WTC11 (cell line): ENCODE results near the gene PPARA. TPM values are rescaled to one million over a fixed set of nuclear protein-coding genes. Genes with fewer than 3 reads are reported as not detected.

Source experiments
- ATAC-seq: fragments of 200-7000 bp; cut with Tn5 transposase; 2 replicates; pipeline ENCODE4 v1.10.0; 2021; ENCODE audit warnings: mild to moderate bottlenecking, moderate library complexity
- CTCF ChIA-PET: fragments of 300-600 bp; sonication (Branson Sonifier 250); formaldehyde crosslinking; loops from one replicate; lab custom pipeline; 2021; ENCODE audit warnings: antibody characterized with exemption; lab: Charles Lee
- POLR2A ChIA-PET: fragments of 350-600 bp; sonication (Branson Sonifier 250); formaldehyde crosslinking; loops from one replicate; lab custom pipeline; 2021; ENCODE audit warnings: antibody characterized with exemption; lab: Charles Lee
- DNase-seq: peaks from one replicate; pipeline ENCODE4 v3.0.0; 2021; ENCODE audit warnings: low spot score
- H3K27ac Mint-ChIP-seq: 2 replicates; pipeline ENCODE4 v1.8.0; 2021; ENCODE audit warnings: mixed read lengths
- H3K27me3 Mint-ChIP-seq: 2 replicates; pipeline ENCODE4 v1.8.0; 2021; ENCODE audit warnings: low read depth, mild to moderate bottlenecking, moderate library complexity, mixed read lengths
- H3K36me3 Mint-ChIP-seq: 2 replicates; pipeline ENCODE4 v1.8.0; 2021; ENCODE audit warnings: mixed read lengths
- H3K4me1 Mint-ChIP-seq: 2 replicates; pipeline ENCODE4 v1.8.0; 2022; ENCODE audit warnings: mixed read lengths
- H3K4me3 Mint-ChIP-seq: 2 replicates; pipeline ENCODE4 v1.8.0; 2021; ENCODE audit warnings: mild to moderate bottlenecking, moderate library complexity, mixed read lengths
- H3K9me3 Mint-ChIP-seq: 2 replicates; pipeline ENCODE4 v1.8.0; 2021; ENCODE audit warnings: mixed read lengths
- CBFB ChIP-seq: sonication (generic); formaldehyde crosslinking; IDR thresholded peaks from 2 replicates; pipeline ENCODE4 v1.8.1; 2022; ENCODE audit warnings: mild to moderate bottlenecking, low read depth, missing genetic modification reagents
- FOXP1 ChIP-seq: sonication (generic); formaldehyde crosslinking; IDR thresholded peaks from 2 replicates; pipeline ENCODE4 v1.8.0; 2022; ENCODE audit warnings: missing genetic modification reagents, mild to moderate bottlenecking, moderate library complexity, borderline replicate concordance
- IRF2 ChIP-seq: sonication (generic); formaldehyde crosslinking; IDR thresholded peaks from 2 replicates; pipeline ENCODE4 v1.8.0; 2022; ENCODE audit warnings: low read depth, missing genetic modification reagents, borderline replicate concordance
- JUN ChIP-seq: sonication (generic); formaldehyde crosslinking; IDR thresholded peaks from 2 replicates; pipeline ENCODE4 v1.8.0; 2023; ENCODE audit warnings: mild to moderate bottlenecking, missing genetic modification reagents
- MXD4 ChIP-seq: fragments of 250-450 bp; sonication (Bioruptor Pico); IDR thresholded peaks from 2 replicates; pipeline ENCODE4 v1.8.0; 2021; ENCODE audit warnings: mild to moderate bottlenecking, moderate library complexity, borderline replicate concordance
- PRRX2 ChIP-seq: fragments of 250-450 bp; sonication (Bioruptor Pico); IDR thresholded peaks from 2 replicates; pipeline ENCODE4 v1.8.0; 2021; ENCODE audit warnings: mild to moderate bottlenecking
- TEAD1 ChIP-seq: sonication (generic); formaldehyde crosslinking; IDR thresholded peaks from 2 replicates; pipeline ENCODE4 v1.8.0; 2022; ENCODE audit warnings: mild to moderate bottlenecking, missing genetic modification reagents
- total RNA-seq: library from RNA; stranded (reverse); gene quantifications from 3 replicates; pipeline ENCODE4 v1.2.3, GENCODE V29; 2021
- TF ChIP-seq, protein P1 (sequence below): sonication (generic); formaldehyde crosslinking; IDR thresholded peaks from 2 replicates; pipeline ENCODE4 v1.8.1; 2023; ENCODE audit warnings: mild to moderate bottlenecking, missing genetic modification reagents, borderline replicate concordance
- TF ChIP-seq, protein P2 (sequence below): sonication (generic); formaldehyde crosslinking; conservative IDR thresholded peaks from 2 replicates; pipeline ENCODE4 v1.8.1; 2023; ENCODE audit warnings: mild to moderate bottlenecking, low read depth, missing genetic modification reagents, moderate library complexity
- TF ChIP-seq, protein P3 (sequence below): sonication (generic); formaldehyde crosslinking; IDR thresholded peaks from 2 replicates; pipeline ENCODE4 v1.8.0; 2023; ENCODE audit warnings: missing genetic modification reagents, mild to moderate bottlenecking, borderline replicate concordance
- TF ChIP-seq, protein P4 (sequence below): sonication (generic); formaldehyde crosslinking; IDR thresholded peaks from 2 replicates; pipeline ENCODE4 v1.8.1; 2022; ENCODE audit warnings: mild to moderate bottlenecking, missing genetic modification reagents, moderate library complexity, borderline replicate concordance
- TF ChIP-seq, protein P5 (sequence below): sonication (generic); formaldehyde crosslinking; IDR thresholded peaks from 2 replicates; pipeline ENCODE4 v1.8.1; 2023; ENCODE audit warnings: mild to moderate bottlenecking, missing genetic modification reagents, moderate library complexity
- TF ChIP-seq, protein P6 (sequence below): sonication (generic); formaldehyde crosslinking; IDR thresholded peaks from 2 replicates; pipeline ENCODE4 v1.8.1; 2022; ENCODE audit warnings: low read depth, missing genetic modification reagents, borderline replicate concordance
- TF ChIP-seq, protein P7 (sequence below): fragments of 250-450 bp; sonication (Bioruptor Pico); IDR thresholded peaks from 2 replicates; pipeline ENCODE4 v1.9.0; 2021; ENCODE audit warnings: mild to moderate bottlenecking, borderline replicate concordance
- TF ChIP-seq, protein P8 (sequence below): sonication (generic); formaldehyde crosslinking; IDR thresholded peaks from 2 replicates; pipeline ENCODE4 v1.8.0; 2022; ENCODE audit warnings: mild to moderate bottlenecking, missing genetic modification reagents

The PPARA gene
- total RNA-seq, 1 experiment from 2014 or later, result 9.3 TPM

DNA sequence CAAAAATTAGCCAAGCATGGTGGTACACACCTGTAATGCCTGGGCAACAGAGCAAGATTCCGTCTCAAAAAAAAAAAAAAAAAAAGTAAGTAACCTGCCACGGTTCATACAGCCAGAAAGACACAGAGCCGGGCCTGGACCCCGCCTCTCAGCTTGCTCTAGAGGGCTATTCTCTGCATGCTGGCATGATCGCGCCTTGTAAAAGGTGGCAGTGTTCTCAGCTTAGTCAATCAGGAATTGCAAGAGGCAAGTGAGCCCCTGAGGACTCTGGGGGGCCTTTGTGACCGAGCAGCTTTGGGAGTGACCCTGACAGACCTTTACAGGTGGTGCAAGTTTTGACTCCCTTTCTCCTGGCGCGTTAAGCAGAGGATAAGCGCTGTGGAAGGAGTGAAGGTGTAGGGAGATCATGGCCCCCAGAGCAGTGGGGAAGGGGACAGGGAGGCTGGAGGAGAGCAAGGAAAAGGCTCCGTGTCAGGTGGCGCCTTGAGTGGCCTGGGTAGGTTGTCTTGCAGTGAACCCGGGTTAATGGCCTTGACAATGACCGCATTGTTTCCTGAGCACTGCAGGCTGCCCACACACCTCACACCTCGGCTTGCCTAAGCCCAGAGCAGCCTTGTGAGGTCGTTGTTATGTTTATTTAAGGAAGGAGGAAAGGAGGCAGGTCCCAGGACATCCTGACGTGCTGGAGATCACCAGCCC, 50.9 kb downstream of the PPARA start:
- H3K27me3 Mint-ChIP-seq, result no peaks in the 10 kb centered on the region
- peaks cover 13% of the 10 kb centered on the region for H3K9me3 Mint-ChIP-seq
- peaks cover 21% of the 10 kb centered on the region for H3K4me1 Mint-ChIP-seq
- ATAC-seq (peak; percentile 93), DNase-seq (peak; percentile 50)
- peak overlapping the region; percentile 25; the same call in 1 of the 2 replicates for H3K4me3 Mint-ChIP-seq
- CTCF ChIA-PET, result interaction anchor here (0.8 to 1.7 kb wide), 3 partner anchors 70 to 207 kb away, joined by 3 to 4 read pairs (median 4); no protein-coding TSS in a partner anchor
- H3K27ac Mint-ChIP-seq, result peak overlapping the region; percentile 92
- POLR2A ChIA-PET, result interaction anchor here (0.7 kb wide), 1 partner anchor 8 kb away, joined by 3 read pairs; no protein-coding TSS in a partner anchor
- peaks cover 16% of the 10 kb centered on the region for H3K36me3 Mint-ChIP-seq
- TF ChIP-seq FOXP1 (CRISPR knock-in tag) (peak; percentile 52; the same call in 1 of the 2 replicates), PRRX2 (CRISPR knock-in tag) (no peak), CBFB (CRISPR knock-in tag) (no peak), MXD4 (CRISPR knock-in tag) (no peak), TEAD1 (peak; percentile 55; the same call in 1 of the 2 replicates), JUN (CRISPR knock-in tag) (no peak), IRF2 (CRISPR knock-in tag) (no peak)
- TF ChIP-seq, protein P1, sequence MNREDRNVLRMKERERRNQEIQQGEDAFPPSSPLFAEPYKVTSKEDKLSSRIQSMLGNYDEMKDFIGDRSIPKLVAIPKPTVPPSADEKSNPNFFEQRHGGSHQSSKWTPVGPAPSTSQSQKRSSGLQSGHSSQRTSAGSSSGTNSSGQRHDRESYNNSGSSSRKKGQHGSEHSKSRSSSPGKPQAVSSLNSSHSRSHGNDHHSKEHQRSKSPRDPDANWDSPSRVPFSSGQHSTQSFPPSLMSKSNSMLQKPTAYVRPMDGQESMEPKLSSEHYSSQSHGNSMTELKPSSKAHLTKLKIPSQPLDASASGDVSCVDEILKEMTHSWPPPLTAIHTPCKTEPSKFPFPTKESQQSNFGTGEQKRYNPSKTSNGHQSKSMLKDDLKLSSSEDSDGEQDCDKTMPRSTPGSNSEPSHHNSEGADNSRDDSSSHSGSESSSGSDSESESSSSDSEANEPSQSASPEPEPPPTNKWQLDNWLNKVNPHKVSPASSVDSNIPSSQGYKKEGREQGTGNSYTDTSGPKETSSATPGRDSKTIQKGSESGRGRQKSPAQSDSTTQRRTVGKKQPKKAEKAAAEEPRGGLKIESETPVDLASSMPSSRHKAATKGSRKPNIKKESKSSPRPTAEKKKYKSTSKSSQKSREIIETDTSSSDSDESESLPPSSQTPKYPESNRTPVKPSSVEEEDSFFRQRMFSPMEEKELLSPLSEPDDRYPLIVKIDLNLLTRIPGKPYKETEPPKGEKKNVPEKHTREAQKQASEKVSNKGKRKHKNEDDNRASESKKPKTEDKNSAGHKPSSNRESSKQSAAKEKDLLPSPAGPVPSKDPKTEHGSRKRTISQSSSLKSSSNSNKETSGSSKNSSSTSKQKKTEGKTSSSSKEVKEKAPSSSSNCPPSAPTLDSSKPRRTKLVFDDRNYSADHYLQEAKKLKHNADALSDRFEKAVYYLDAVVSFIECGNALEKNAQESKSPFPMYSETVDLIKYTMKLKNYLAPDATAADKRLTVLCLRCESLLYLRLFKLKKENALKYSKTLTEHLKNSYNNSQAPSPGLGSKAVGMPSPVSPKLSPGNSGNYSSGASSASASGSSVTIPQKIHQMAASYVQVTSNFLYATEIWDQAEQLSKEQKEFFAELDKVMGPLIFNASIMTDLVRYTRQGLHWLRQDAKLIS (CRISPR knock-in tag), result no peak
- TF ChIP-seq, protein P2, sequence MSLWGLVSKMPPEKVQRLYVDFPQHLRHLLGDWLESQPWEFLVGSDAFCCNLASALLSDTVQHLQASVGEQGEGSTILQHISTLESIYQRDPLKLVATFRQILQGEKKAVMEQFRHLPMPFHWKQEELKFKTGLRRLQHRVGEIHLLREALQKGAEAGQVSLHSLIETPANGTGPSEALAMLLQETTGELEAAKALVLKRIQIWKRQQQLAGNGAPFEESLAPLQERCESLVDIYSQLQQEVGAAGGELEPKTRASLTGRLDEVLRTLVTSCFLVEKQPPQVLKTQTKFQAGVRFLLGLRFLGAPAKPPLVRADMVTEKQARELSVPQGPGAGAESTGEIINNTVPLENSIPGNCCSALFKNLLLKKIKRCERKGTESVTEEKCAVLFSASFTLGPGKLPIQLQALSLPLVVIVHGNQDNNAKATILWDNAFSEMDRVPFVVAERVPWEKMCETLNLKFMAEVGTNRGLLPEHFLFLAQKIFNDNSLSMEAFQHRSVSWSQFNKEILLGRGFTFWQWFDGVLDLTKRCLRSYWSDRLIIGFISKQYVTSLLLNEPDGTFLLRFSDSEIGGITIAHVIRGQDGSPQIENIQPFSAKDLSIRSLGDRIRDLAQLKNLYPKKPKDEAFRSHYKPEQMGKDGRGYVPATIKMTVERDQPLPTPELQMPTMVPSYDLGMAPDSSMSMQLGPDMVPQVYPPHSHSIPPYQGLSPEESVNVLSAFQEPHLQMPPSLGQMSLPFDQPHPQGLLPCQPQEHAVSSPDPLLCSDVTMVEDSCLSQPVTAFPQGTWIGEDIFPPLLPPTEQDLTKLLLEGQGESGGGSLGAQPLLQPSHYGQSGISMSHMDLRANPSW, result no peak
- TF ChIP-seq, protein P3, sequence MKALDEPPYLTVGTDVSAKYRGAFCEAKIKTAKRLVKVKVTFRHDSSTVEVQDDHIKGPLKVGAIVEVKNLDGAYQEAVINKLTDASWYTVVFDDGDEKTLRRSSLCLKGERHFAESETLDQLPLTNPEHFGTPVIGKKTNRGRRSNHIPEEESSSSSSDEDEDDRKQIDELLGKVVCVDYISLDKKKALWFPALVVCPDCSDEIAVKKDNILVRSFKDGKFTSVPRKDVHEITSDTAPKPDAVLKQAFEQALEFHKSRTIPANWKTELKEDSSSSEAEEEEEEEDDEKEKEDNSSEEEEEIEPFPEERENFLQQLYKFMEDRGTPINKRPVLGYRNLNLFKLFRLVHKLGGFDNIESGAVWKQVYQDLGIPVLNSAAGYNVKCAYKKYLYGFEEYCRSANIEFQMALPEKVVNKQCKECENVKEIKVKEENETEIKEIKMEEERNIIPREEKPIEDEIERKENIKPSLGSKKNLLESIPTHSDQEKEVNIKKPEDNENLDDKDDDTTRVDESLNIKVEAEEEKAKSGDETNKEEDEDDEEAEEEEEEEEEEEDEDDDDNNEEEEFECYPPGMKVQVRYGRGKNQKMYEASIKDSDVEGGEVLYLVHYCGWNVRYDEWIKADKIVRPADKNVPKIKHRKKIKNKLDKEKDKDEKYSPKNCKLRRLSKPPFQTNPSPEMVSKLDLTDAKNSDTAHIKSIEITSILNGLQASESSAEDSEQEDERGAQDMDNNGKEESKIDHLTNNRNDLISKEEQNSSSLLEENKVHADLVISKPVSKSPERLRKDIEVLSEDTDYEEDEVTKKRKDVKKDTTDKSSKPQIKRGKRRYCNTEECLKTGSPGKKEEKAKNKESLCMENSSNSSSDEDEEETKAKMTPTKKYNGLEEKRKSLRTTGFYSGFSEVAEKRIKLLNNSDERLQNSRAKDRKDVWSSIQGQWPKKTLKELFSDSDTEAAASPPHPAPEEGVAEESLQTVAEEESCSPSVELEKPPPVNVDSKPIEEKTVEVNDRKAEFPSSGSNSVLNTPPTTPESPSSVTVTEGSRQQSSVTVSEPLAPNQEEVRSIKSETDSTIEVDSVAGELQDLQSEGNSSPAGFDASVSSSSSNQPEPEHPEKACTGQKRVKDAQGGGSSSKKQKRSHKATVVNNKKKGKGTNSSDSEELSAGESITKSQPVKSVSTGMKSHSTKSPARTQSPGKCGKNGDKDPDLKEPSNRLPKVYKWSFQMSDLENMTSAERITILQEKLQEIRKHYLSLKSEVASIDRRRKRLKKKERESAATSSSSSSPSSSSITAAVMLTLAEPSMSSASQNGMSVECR (CRISPR knock-in tag), result 0 out of 2 replicates have a peak, but pooled peaks have one; percentile 40
- TF ChIP-seq, protein P4, sequence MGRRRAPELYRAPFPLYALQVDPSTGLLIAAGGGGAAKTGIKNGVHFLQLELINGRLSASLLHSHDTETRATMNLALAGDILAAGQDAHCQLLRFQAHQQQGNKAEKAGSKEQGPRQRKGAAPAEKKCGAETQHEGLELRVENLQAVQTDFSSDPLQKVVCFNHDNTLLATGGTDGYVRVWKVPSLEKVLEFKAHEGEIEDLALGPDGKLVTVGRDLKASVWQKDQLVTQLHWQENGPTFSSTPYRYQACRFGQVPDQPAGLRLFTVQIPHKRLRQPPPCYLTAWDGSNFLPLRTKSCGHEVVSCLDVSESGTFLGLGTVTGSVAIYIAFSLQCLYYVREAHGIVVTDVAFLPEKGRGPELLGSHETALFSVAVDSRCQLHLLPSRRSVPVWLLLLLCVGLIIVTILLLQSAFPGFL, result no peak
- TF ChIP-seq, protein P5, sequence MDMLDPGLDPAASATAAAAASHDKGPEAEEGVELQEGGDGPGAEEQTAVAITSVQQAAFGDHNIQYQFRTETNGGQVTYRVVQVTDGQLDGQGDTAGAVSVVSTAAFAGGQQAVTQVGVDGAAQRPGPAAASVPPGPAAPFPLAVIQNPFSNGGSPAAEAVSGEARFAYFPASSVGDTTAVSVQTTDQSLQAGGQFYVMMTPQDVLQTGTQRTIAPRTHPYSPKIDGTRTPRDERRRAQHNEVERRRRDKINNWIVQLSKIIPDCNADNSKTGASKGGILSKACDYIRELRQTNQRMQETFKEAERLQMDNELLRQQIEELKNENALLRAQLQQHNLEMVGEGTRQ, result peak; percentile 37; the same call in 1 of the 2 replicates
- TF ChIP-seq, protein P6, sequence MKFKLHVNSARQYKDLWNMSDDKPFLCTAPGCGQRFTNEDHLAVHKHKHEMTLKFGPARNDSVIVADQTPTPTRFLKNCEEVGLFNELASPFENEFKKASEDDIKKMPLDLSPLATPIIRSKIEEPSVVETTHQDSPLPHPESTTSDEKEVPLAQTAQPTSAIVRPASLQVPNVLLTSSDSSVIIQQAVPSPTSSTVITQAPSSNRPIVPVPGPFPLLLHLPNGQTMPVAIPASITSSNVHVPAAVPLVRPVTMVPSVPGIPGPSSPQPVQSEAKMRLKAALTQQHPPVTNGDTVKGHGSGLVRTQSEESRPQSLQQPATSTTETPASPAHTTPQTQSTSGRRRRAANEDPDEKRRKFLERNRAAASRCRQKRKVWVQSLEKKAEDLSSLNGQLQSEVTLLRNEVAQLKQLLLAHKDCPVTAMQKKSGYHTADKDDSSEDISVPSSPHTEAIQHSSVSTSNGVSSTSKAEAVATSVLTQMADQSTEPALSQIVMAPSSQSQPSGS, result no peak
- TF ChIP-seq, protein P7, sequence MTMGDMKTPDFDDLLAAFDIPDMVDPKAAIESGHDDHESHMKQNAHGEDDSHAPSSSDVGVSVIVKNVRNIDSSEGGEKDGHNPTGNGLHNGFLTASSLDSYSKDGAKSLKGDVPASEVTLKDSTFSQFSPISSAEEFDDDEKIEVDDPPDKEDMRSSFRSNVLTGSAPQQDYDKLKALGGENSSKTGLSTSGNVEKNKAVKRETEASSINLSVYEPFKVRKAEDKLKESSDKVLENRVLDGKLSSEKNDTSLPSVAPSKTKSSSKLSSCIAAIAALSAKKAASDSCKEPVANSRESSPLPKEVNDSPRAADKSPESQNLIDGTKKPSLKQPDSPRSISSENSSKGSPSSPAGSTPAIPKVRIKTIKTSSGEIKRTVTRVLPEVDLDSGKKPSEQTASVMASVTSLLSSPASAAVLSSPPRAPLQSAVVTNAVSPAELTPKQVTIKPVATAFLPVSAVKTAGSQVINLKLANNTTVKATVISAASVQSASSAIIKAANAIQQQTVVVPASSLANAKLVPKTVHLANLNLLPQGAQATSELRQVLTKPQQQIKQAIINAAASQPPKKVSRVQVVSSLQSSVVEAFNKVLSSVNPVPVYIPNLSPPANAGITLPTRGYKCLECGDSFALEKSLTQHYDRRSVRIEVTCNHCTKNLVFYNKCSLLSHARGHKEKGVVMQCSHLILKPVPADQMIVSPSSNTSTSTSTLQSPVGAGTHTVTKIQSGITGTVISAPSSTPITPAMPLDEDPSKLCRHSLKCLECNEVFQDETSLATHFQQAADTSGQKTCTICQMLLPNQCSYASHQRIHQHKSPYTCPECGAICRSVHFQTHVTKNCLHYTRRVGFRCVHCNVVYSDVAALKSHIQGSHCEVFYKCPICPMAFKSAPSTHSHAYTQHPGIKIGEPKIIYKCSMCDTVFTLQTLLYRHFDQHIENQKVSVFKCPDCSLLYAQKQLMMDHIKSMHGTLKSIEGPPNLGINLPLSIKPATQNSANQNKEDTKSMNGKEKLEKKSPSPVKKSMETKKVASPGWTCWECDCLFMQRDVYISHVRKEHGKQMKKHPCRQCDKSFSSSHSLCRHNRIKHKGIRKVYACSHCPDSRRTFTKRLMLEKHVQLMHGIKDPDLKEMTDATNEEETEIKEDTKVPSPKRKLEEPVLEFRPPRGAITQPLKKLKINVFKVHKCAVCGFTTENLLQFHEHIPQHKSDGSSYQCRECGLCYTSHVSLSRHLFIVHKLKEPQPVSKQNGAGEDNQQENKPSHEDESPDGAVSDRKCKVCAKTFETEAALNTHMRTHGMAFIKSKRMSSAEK, result no peak
- TF ChIP-seq, protein P8, sequence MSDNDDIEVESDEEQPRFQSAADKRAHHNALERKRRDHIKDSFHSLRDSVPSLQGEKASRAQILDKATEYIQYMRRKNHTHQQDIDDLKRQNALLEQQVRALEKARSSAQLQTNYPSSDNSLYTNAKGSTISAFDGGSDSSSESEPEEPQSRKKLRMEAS, result peak; percentile 74
